ENCODE results near the gene CFAP57. TPM values are rescaled to one million over a fixed set of nuclear protein-coding genes. Genes with fewer than 3 reads are reported as not detected.
"Not testable (repeated sequence)": the region's sequence is repeated elsewhere in the genome, so short reads cannot be mapped to it uniquely, and the experiment has no call there.

CFAP57 gene
- total RNA-seq, 1 donor from 2014 or later = not detected

DNA sequence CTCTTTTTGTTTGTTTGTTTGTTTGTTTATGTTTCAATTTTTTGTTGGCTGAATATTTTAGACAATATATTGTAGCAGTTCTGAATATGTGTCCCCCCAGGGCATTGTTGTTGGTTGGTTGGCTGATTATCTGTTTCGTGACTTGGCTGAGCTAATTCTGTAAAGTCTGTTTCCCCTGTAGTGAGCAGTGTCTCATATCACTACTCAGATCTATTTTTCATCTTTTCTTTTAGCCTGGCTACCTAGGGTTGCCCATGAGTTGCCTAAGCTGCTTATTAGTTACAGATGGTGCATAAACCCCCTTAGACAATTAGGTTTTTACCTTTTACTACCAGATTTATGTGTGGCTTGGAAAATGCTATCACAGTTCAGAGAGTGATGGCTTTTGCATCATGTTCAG lies 32.3 kb downstream of the CFAP57 start:
- intact Hi-C loops (cut with micrococcal nuclease) = no loop called here
- TF ChIP-seq, protein P1, sequence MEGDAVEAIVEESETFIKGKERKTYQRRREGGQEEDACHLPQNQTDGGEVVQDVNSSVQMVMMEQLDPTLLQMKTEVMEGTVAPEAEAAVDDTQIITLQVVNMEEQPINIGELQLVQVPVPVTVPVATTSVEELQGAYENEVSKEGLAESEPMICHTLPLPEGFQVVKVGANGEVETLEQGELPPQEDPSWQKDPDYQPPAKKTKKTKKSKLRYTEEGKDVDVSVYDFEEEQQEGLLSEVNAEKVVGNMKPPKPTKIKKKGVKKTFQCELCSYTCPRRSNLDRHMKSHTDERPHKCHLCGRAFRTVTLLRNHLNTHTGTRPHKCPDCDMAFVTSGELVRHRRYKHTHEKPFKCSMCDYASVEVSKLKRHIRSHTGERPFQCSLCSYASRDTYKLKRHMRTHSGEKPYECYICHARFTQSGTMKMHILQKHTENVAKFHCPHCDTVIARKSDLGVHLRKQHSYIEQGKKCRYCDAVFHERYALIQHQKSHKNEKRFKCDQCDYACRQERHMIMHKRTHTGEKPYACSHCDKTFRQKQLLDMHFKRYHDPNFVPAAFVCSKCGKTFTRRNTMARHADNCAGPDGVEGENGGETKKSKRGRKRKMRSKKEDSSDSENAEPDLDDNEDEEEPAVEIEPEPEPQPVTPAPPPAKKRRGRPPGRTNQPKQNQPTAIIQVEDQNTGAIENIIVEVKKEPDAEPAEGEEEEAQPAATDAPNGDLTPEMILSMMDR (IDR thresholded peaks at IDR 0.05; ENCODE audit: borderline replicate concordance) = no peak

DNA sequence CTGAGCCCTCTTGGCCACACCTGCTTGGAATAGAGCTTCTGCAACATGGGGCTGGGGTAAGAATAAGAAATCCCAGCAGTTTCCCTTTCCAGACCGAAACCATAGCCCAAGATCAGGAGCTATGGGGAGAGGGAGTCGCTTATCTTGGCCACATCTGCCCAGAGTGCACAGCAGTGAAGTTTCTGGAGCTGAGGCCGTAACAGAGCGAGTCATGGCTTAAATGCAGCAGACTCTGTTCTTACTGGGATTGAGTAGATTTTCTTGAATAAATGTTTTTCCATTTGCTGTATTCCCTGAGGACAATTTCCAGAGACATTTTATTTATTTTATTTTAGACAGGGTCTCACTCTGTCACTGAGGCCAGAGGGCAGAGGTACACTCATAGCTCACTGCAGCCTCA lies 33.5 kb downstream of the CFAP57 start:
- peaks cover 29% of the 10 kb centered on the region for H3K4me1 ChIP-seq
- H3K36me3 ChIP-seq = no peaks in the 10 kb centered on the region
- H3K9me3 ChIP-seq (replicated peaks) = peaks cover 16% of the 10 kb centered on the region
- no peak for DNase-seq
- intact Hi-C loops (cut with micrococcal nuclease) = no loop called here
- H3K4me3 ChIP-seq = no peak overlapping the region
- H3K27ac ChIP-seq (replicated peaks) = peak overlapping the region; percentile 79
- TF ChIP-seq, protein P1 (IDR thresholded peaks at IDR 0.05; ENCODE audit: borderline replicate concordance) = no peak
- H3K27me3 ChIP-seq (ENCODE audit: low read depth) = no peaks in the 10 kb centered on the region

More for the DNA sequence above, 32.3 kb downstream of the CFAP57 start:
- Histone ChIP-seq H3K27ac (replicated peaks) (no peak overlapping the region), H3K4me1 (peaks cover 29% of the 10 kb centered on the region), H3K36me3 (no peaks in the 10 kb centered on the region), H3K4me3 (no peak overlapping the region), H3K27me3 (ENCODE audit: low read depth) (no peaks in the 10 kb centered on the region), H3K9me3 (replicated peaks) (peaks cover 16% of the 10 kb centered on the region)
- DNase-seq = no peak

DNA sequence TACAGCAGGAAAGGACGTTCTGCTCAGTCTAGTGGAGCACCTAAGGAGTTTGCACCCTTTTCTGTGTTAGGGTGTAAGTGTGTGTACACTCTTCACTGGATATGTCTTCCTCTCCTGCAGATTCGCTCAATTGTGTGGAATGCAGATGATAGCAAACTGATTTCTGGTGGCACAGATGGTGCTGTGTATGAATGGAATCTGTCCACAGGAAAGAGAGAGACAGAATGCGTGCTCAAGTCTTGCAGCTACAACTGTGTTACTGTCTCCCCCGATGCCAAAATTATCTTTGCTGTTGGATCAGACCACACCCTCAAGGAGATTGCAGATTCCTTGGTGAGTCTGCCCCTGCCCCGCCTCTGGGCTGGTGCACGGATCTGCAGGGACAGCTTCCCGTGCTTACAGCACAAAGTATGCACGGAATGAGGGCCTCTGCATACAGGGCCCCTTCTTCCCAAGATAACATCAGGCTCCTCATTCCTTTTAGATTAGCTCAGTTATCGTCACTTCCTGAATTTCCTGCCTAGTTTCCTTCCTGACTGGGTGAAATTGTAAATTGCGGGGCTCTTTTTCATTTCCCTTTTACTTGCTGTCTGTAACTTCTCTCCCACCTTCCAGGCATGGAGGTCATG lies 34.6 kb downstream of the CFAP57 start:
- intact Hi-C loops (cut with micrococcal nuclease) = no loop called here
- Histone ChIP-seq H3K36me3 (no peaks in the 10 kb centered on the region), H3K27me3 (ENCODE audit: low read depth) (no peaks in the 10 kb centered on the region), H3K27ac (replicated peaks) (peak overlapping the region; percentile 79), H3K9me3 (replicated peaks) (peaks cover 16% of the 10 kb centered on the region), H3K4me3 (peak overlapping the region; percentile 14), H3K4me1 (peaks cover 29% of the 10 kb centered on the region)
- DNase-seq = peak; percentile 29
- TF ChIP-seq, protein P1 (IDR thresholded peaks at IDR 0.05; ENCODE audit: borderline replicate concordance) = no peak

DNA sequence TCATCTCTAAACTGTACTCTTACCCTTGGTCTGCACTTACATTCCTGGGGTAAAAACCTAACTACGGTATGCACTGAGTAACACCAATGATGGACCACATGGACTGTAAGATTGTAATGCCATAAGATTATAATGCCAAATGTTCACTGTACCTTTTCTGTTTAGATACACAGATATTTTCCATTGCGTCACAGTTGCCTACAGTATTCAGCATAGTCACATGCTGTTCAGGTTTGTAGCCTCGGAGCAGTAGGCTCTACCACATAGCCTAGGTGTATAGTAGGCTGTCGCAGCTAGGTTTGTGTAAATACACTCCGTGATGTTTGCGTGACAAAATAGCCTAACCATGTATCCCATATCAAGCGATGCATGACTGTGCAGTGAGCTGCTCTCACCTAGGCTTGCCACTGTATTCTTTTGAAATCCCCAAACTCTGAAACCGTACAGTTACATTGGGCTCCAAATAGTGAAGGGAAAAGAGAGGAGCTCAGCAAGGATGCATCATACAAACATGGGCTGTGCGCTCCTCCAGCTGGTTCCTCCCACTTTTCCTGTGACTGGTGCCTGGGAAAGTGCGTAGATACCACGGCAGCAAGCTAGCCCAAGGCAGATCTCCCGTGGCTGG lies 35.2 kb downstream of the CFAP57 start:
- Histone ChIP-seq H3K9me3 (replicated peaks) (peaks cover 16% of the 10 kb centered on the region), H3K36me3 (no peaks in the 10 kb centered on the region), H3K27me3 (ENCODE audit: low read depth) (no peaks in the 10 kb centered on the region), H3K27ac (replicated peaks) (peak overlapping the region; percentile 79), H3K4me1 (peaks cover 29% of the 10 kb centered on the region), H3K4me3 (peak overlapping the region; percentile 14)
- no peak for DNase-seq
- intact Hi-C loops (cut with micrococcal nuclease) = no loop called here
- TF ChIP-seq, protein P1 (IDR thresholded peaks at IDR 0.05; ENCODE audit: borderline replicate concordance) = no peak

DNA sequence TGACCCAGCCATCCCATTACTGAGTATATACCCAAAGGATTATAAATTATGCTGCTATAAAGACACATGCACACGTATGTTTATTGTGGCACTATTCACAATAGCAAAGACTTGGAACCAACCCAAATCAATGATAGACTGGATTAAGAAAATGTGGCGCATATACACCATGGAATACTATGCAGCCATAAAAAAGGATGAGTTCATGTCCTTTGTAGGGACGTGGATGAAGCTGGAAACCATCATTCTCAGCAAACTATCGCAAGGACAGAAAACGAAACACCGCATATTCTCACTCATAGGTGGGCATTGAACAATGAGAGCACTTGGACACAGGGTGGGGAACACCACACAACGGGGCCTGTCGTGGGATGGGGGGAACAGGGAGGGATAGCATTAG lies 36.1 kb downstream of the CFAP57 start:
- H3K36me3 ChIP-seq; intact Hi-C loops (cut with micrococcal nuclease); H3K4me3 ChIP-seq; H3K27me3 ChIP-seq (ENCODE audit: low read depth); DNase-seq; H3K27ac ChIP-seq (replicated peaks): not testable (repeated sequence)
- H3K9me3 ChIP-seq (replicated peaks) = peaks cover 11% of the 10 kb centered on the region
- peaks cover 29% of the 10 kb centered on the region for H3K4me1 ChIP-seq
